ENCODE measurements around the gene SMAD3. TPM values are rescaled to one million over a fixed set of nuclear protein-coding genes. Genes with fewer than 3 reads are reported as not detected.

SMAD3 gene
- total RNA-seq, 1 donor from 2014 or later: 8.2 TPM

DNA sequence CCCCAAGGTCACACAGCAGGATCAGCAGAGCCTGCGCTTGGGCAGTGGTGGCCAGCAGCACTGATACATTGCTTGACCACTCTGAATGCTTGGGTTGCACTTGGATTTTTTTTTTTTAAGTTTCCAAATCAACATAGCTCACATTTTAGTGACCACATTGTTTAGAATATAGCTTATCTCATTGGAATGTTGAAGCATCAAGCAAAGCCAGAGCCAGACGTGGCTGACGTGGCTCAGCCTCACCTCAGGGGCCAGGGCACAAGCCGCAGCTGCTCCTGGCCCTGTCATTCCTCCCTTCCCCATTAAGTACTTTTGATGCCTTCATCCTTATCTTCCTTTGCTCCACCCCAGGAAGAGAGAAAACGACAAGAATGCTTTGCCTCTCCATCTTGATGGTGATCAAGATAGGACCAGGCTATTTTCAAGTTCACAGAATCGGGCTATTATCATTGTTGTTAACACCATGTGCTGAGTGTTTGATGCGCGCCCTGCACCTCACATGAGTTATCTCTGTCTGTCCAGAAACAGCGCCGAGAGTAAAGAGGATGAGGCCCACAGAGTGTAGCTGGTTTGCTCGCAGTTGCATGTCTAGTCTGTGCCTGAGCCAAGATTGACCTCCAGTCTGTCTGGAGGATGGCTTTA, 113.3 kb downstream of the SMAD3 start:
- Mint-ChIP-seq H3K27ac (ENCODE audit: unreplicated experiment) (no peak overlapping the region), H3K36me3 (ENCODE audit: low read depth, unreplicated experiment) (no peaks in the 10 kb centered on the region), H3K27me3 (ENCODE audit: unreplicated experiment) (peaks cover 13% of the 10 kb centered on the region), H3K4me3 (ENCODE audit: unreplicated experiment) (peak overlapping the region; percentile 25), H3K4me1 (ENCODE audit: unreplicated experiment) (peaks cover 38% of the 10 kb centered on the region), H3K9me3 (ENCODE audit: unreplicated experiment) (no peaks in the 10 kb centered on the region)
- TF ChIP-seq, protein P1, sequence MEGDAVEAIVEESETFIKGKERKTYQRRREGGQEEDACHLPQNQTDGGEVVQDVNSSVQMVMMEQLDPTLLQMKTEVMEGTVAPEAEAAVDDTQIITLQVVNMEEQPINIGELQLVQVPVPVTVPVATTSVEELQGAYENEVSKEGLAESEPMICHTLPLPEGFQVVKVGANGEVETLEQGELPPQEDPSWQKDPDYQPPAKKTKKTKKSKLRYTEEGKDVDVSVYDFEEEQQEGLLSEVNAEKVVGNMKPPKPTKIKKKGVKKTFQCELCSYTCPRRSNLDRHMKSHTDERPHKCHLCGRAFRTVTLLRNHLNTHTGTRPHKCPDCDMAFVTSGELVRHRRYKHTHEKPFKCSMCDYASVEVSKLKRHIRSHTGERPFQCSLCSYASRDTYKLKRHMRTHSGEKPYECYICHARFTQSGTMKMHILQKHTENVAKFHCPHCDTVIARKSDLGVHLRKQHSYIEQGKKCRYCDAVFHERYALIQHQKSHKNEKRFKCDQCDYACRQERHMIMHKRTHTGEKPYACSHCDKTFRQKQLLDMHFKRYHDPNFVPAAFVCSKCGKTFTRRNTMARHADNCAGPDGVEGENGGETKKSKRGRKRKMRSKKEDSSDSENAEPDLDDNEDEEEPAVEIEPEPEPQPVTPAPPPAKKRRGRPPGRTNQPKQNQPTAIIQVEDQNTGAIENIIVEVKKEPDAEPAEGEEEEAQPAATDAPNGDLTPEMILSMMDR (IDR thresholded peaks at IDR 0.05; ENCODE audit: unreplicated experiment): no peak
- no peak for DNase-seq (ENCODE audit: low spot score)

- peaks cover 14% of the 10 kb centered on the region for H3K27me3 Mint-ChIP-seq (ENCODE audit: unreplicated experiment)
- peaks cover 31% of the 10 kb centered on the region for H3K4me1 Mint-ChIP-seq (ENCODE audit: unreplicated experiment)
- no peaks in the 10 kb centered on the region for H3K36me3 Mint-ChIP-seq (ENCODE audit: low read depth, unreplicated experiment)
- no peak for DNase-seq (ENCODE audit: low spot score)
- H3K27ac Mint-ChIP-seq (ENCODE audit: unreplicated experiment): no peak overlapping the region
- H3K9me3 Mint-ChIP-seq (ENCODE audit: unreplicated experiment): no peaks in the 10 kb centered on the region
- TF ChIP-seq, protein P1 (IDR thresholded peaks at IDR 0.05; ENCODE audit: unreplicated experiment): no peak
- H3K4me3 Mint-ChIP-seq (ENCODE audit: unreplicated experiment): no peak overlapping the region
These were observed 114.1 kb downstream of the SMAD3 start for GRCh38 chr15:67179411-67179995.

- H3K9me3 Mint-ChIP-seq (ENCODE audit: unreplicated experiment): no peaks in the 10 kb centered on the region
- peaks cover 27% of the 10 kb centered on the region for H3K4me1 Mint-ChIP-seq (ENCODE audit: unreplicated experiment)
- H3K27ac Mint-ChIP-seq (ENCODE audit: unreplicated experiment): no peak overlapping the region
- H3K36me3 Mint-ChIP-seq (ENCODE audit: low read depth, unreplicated experiment): no peaks in the 10 kb centered on the region
- no peak for DNase-seq (ENCODE audit: low spot score)
- TF ChIP-seq, protein P1 (IDR thresholded peaks at IDR 0.05; ENCODE audit: unreplicated experiment): no peak
- no peak overlapping the region for H3K4me3 Mint-ChIP-seq (ENCODE audit: unreplicated experiment)
- peaks cover 14% of the 10 kb centered on the region for H3K27me3 Mint-ChIP-seq (ENCODE audit: unreplicated experiment)
These were observed 114.6 kb downstream of the SMAD3 start for GRCh38 chr15:67180035-67180434.

DNA sequence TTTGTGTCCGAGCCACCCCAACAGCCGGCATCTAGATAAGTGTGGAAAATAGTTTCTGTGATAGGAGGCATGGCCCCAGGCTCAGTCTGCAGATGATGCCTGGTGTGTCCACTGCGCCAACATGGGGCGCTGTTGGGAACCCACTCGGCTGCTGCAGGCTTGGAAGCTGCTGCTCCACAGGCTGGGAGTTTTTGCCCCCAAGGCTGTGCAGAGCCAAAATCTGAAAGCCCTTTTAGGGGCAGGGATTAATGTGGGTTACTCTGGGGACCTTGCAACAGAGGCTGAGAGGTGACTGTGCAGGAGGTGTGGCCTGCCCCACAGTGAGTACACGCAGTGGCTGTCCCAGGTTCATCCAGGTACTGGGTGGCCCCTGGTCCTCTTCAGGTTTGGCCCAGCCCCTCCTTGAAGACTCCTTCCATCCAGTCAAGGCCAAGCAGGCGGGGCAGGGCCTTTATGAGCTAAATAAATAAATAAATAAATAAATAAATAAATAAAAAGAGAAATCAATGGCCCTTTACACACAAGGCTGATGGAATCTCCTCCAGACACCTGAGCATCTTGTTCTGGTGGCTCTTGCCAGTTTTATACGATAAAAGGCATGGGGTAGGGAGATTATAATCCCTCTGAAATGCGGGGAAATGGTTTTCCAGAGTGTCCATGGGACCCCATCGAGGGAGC, 115.3 kb downstream of the SMAD3 start:
- TF ChIP-seq, protein P1 (IDR thresholded peaks at IDR 0.05; ENCODE audit: unreplicated experiment): no peak
- Mint-ChIP-seq H3K4me1 (ENCODE audit: unreplicated experiment) (peaks cover 20% of the 10 kb centered on the region), H3K36me3 (ENCODE audit: low read depth, unreplicated experiment) (no peaks in the 10 kb centered on the region), H3K9me3 (ENCODE audit: unreplicated experiment) (no peaks in the 10 kb centered on the region), H3K4me3 (ENCODE audit: unreplicated experiment) (no peak overlapping the region), H3K27ac (ENCODE audit: unreplicated experiment) (no peak overlapping the region), H3K27me3 (ENCODE audit: unreplicated experiment) (peaks cover 16% of the 10 kb centered on the region)
- DNase-seq (ENCODE audit: low spot score): no peak

GRCh38 chr15:67181221-67181639, 115.8 kb downstream of the SMAD3 start:
- DNase-seq (ENCODE audit: low spot score): no peak
- Mint-ChIP-seq H3K4me1 (ENCODE audit: unreplicated experiment) (peaks cover 15% of the 10 kb centered on the region), H3K9me3 (ENCODE audit: unreplicated experiment) (no peaks in the 10 kb centered on the region), H3K27ac (ENCODE audit: unreplicated experiment) (no peak overlapping the region), H3K4me3 (ENCODE audit: unreplicated experiment) (no peak overlapping the region), H3K27me3 (ENCODE audit: unreplicated experiment) (peaks cover 13% of the 10 kb centered on the region), H3K36me3 (ENCODE audit: low read depth, unreplicated experiment) (no peaks in the 10 kb centered on the region)
- TF ChIP-seq, protein P1 (IDR thresholded peaks at IDR 0.05; ENCODE audit: unreplicated experiment): no peak
